Panc1 (cell line): ENCODE measurements around the gene GMDS. TPM values are rescaled to one million over a fixed set of nuclear protein-coding genes. Genes with fewer than 3 reads are reported as not detected.

Experiments used
- ATAC-seq: fragments of 200-7000 bp; cut with Tn5 transposase; 2 replicates; pipeline ENCODE4 v1.9.1; 2020; ENCODE audit warnings: mild to moderate bottlenecking, moderate library complexity
- BruUV-seq: library from RNA; stranded (reverse); fragments of 400-500 nt; replicated peaks from 2 replicates; lab custom pipeline; 2021; lab: Mats Ljungman, UMichigan
- CTCF ChIA-PET: fragments of 300-600 bp; sonication (Branson Sonifier 250); formaldehyde crosslinking; loops from one replicate; lab custom pipeline; 2022; ENCODE audit warnings: antibody characterized with exemption; lab: Charles Lee
- POLR2A ChIA-PET: fragments of 300-600 bp; sonication (Branson Sonifier 250); formaldehyde crosslinking; loops from one replicate; lab custom pipeline; 2022; ENCODE audit warnings: antibody characterized with exemption; lab: Charles Lee
- DNase-seq: peaks from one replicate; pipeline ENCODE4 v3.0.0-alpha.2; 2010; ENCODE audit warnings: low read depth, low spot score
- H3K27ac ChIP-seq: 2 replicates; pipeline ENCODE4 v1.5.1; 2011; ENCODE audit warnings: mild to moderate bottlenecking, low read length, inconsistent platforms
- H3K27me3 ChIP-seq: fragments of 200-500 bp; sonication (Bioruptor generic); 2 replicates; pipeline ENCODE4 v1.6.0; 2014; ENCODE audit warnings: low read length, inconsistent platforms; ENCODE audit not compliant: control insufficient read depth, insufficient read depth
- H3K36me3 ChIP-seq: fragments of 200-500 bp; sonication (Bioruptor generic); 2 replicates; pipeline ENCODE4 v1.5.1; 2014; ENCODE audit warnings: inconsistent platforms, mild to moderate bottlenecking, low read length, moderate library complexity; ENCODE audit not compliant: control insufficient read depth, insufficient read depth
- H3K4me1 ChIP-seq: 2 replicates; pipeline ENCODE4 v1.5.1; 2011; ENCODE audit warnings: inconsistent platforms, mild to moderate bottlenecking, low read length, moderate library complexity; ENCODE audit not compliant: control insufficient read depth, insufficient read depth
- H3K4me3 ChIP-seq, 2 experiments: 2 replicates each; pipeline ENCODE4 v1.5.1; 2011 to 2012; ENCODE audit warnings: low read depth in 2 of 2, low read length in 2 of 2, mild to moderate bottlenecking in 2 of 2, inconsistent platforms in 1 of 2, moderate library complexity in 1 of 2
- H3K9me3 ChIP-seq: fragments of 200-500 bp; sonication (Bioruptor generic); 2 replicates; pipeline ENCODE4 v1.5.1; 2014; ENCODE audit warnings: low read depth, mild to moderate bottlenecking, inconsistent platforms, low read length, moderate library complexity; ENCODE audit not compliant: control insufficient read depth, insufficient read depth
- POLR2AphosphoS5 ChIP-seq: IDR thresholded peaks from 2 replicates; pipeline ENCODE4 v1.6.1; 2012; ENCODE audit warnings: mild to moderate bottlenecking, low read depth, low read length, moderate library complexity
- SIN3A ChIP-seq: IDR thresholded peaks from 2 replicates; pipeline ENCODE4 v1.6.1; 2012; ENCODE audit warnings: low read depth, mild to moderate bottlenecking, low read length, moderate library complexity, borderline replicate concordance; ENCODE audit not compliant: insufficient read depth
- TCF7L2 ChIP-seq: IDR thresholded peaks from 2 replicates; pipeline ENCODE4 v1.6.1; 2011; ENCODE audit warnings: mild to moderate bottlenecking, low read depth, low read length, inconsistent platforms
- in situ Hi-C: cut with HindIII; loops from 2 replicates; pipeline ENCODE4 v1.10.0; 2016; ENCODE audit warnings: low sequenced_read_pairs, low pct_unique_long_range_greater_than_20kb
- intact Hi-C: fragments of 100-400 bp; cut with micrococcal nuclease; formaldehyde crosslinking; loops from one replicate; pipeline ENCODE4 v1.10.0; 2022; ENCODE audit not compliant: unreplicated experiment
- total RNA-seq: library from RNA; stranded (reverse); gene quantifications from one replicate; pipeline ENCODE4 v1.2.1, GENCODE V29; 2021; ENCODE audit not compliant: unreplicated experiment
- TF ChIP-seq, protein P1 (sequence below), 2 experiments: IDR thresholded peaks; 2 replicates each; pipeline ENCODE4 v1.6.1; 2011 to 2012; ENCODE audit warnings: low read depth in 2 of 2, control low read depth in 1 of 2, low read length in 1 of 2, mild to moderate bottlenecking in 1 of 2, moderate library complexity in 1 of 2; ENCODE audit not compliant: insufficient read depth in 1 of 2
- TF ChIP-seq, protein P2 (sequence below): fragments of 450-650 bp; IDR thresholded peaks from 2 replicates; pipeline ENCODE4 v1.5.1; 2017; ENCODE audit warnings: mild to moderate bottlenecking

Gene GMDS
- total RNA-seq, 1 experiment from 2014 or later, result 9.8 TPM

DNA sequence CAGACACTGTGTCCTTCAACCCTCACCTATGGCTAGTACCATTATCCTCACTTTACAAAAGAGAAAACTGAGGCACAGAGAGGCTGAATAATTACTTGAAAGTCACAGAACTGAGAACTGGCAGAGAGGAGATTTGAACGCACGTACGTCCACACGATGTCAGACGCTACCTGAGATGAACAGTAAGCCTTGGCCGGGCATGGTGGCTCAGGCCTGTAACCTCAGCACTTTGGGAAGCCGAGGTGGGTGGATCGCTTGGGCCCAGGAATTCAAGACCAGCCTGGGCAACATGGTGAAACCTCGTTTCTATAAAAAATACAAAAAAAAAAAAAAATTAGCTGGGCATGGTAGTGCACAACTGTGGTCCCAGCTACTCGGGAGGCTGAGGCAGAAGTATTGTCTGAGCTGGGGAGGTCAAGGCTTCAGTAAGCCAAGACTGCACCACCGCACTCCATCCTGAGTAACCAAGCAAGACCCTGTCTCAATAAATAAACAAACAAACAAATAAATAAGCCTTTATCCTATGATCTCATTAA lies 20.5 kb downstream of the GMDS start:
- no peak for ATAC-seq
- CTCF ChIA-PET, result no interaction called here
- in situ Hi-C loops, result no loop called here
- Histone ChIP-seq H3K27ac (no peak overlapping the region), H3K27me3 (no peaks in the 10 kb centered on the region), H3K4me1 (peaks cover 5% of the 10 kb centered on the region; the same call in 1 of the 2 replicates), H3K9me3 (no peaks in the 10 kb centered on the region), H3K4me3 (no peak overlapping the region), H3K36me3 (no peaks in the 10 kb centered on the region)
- BruUV-seq, result no TSS peak
- intact Hi-C loops, result no loop called here
- POLR2A ChIA-PET, result no interaction called here
- DNase-seq, result no peak
- TF ChIP-seq, protein P1, sequence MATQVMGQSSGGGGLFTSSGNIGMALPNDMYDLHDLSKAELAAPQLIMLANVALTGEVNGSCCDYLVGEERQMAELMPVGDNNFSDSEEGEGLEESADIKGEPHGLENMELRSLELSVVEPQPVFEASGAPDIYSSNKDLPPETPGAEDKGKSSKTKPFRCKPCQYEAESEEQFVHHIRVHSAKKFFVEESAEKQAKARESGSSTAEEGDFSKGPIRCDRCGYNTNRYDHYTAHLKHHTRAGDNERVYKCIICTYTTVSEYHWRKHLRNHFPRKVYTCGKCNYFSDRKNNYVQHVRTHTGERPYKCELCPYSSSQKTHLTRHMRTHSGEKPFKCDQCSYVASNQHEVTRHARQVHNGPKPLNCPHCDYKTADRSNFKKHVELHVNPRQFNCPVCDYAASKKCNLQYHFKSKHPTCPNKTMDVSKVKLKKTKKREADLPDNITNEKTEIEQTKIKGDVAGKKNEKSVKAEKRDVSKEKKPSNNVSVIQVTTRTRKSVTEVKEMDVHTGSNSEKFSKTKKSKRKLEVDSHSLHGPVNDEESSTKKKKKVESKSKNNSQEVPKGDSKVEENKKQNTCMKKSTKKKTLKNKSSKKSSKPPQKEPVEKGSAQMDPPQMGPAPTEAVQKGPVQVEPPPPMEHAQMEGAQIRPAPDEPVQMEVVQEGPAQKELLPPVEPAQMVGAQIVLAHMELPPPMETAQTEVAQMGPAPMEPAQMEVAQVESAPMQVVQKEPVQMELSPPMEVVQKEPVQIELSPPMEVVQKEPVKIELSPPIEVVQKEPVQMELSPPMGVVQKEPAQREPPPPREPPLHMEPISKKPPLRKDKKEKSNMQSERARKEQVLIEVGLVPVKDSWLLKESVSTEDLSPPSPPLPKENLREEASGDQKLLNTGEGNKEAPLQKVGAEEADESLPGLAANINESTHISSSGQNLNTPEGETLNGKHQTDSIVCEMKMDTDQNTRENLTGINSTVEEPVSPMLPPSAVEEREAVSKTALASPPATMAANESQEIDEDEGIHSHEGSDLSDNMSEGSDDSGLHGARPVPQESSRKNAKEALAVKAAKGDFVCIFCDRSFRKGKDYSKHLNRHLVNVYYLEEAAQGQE (IDR thresholded peaks at IDR 0.05; ENCODE audit: insufficient read depth in 1 of 2, low read depth in 2 of 2, low read length in 1 of 2), result no peak
- TF ChIP-seq TCF7L2 (no peak), POLR2AphosphoS5 (no peak), SIN3A (no peak)
- TF ChIP-seq, protein P2, sequence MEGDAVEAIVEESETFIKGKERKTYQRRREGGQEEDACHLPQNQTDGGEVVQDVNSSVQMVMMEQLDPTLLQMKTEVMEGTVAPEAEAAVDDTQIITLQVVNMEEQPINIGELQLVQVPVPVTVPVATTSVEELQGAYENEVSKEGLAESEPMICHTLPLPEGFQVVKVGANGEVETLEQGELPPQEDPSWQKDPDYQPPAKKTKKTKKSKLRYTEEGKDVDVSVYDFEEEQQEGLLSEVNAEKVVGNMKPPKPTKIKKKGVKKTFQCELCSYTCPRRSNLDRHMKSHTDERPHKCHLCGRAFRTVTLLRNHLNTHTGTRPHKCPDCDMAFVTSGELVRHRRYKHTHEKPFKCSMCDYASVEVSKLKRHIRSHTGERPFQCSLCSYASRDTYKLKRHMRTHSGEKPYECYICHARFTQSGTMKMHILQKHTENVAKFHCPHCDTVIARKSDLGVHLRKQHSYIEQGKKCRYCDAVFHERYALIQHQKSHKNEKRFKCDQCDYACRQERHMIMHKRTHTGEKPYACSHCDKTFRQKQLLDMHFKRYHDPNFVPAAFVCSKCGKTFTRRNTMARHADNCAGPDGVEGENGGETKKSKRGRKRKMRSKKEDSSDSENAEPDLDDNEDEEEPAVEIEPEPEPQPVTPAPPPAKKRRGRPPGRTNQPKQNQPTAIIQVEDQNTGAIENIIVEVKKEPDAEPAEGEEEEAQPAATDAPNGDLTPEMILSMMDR, result no peak

DNA sequence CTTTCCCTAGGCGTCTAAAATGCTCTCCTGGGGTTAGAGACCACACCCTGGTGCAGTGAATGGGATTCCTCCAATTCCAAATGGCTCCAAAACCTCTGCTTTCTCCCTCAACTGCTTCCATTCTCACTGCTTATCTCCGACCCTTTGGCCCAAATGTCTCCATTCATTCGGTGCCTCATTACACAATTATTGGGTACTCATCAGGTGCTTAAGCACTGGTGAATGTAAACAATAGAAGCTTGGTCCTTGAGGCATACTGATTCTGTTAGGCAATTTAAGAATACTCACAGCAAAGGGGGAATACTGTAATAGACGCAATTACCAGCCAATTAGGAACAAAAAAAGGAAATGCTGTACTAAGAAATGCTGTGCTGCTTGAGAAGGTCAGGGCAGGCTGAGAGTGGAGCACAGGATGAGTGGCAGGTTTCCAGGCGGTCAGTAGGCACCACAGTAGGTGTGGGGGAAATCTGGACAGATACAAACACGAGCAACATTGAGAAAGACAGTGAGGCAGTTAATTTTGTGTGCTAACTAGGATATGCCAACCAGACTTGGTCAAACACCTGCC lies 23.0 kb downstream of the GMDS start:
- Histone ChIP-seq H3K9me3 (no peaks in the 10 kb centered on the region), H3K4me3 (peak overlapping the region; percentile 33 to 49), H3K27me3 (no peaks in the 10 kb centered on the region), H3K4me1 (peaks cover 5% of the 10 kb centered on the region; the same call in 1 of the 2 replicates), H3K27ac (peak overlapping the region; percentile 4; the same call in 1 of the 2 replicates), H3K36me3 (no peaks in the 10 kb centered on the region)
- DNase-seq (no peak), ATAC-seq (peak; percentile 69; the same call in 1 of the 2 replicates)
- TF ChIP-seq SIN3A, result no peak
- TF ChIP-seq, protein P2, result no peak
- TF ChIP-seq, protein P1 (IDR thresholded peaks at IDR 0.05; ENCODE audit: insufficient read depth in 1 of 2, low read depth in 2 of 2, low read length in 1 of 2), result no peak
- TF ChIP-seq POLR2AphosphoS5, result no peak
- TF ChIP-seq TCF7L2, result no peak
- ChIA-PET CTCF (no interaction called here), POLR2A (no interaction called here)
- BruUV-seq, result no TSS peak
- in situ Hi-C loops, result no loop called here
- intact Hi-C loops, result no loop called here
